HT-29 (cell line): Measurements from ENCODE around the gene SLC37A1. TPM values are rescaled to one million over a fixed set of nuclear protein-coding genes. Genes with fewer than 3 reads are reported as not detected.

ENCODE experiments used
- DNase-seq: peaks from one replicate; pipeline ENCODE4 v3.0.0-alpha.2; 2015; ENCODE audit warnings: low spot score
- total RNA-seq: library from RNA; depleted of rRNA; stranded (reverse); fragments of >200 nt; shearing (Covaris generic); gene quantifications from 2 replicates; pipeline ENCODE4 v1.2.3, GENCODE V29; 2014

SLC37A1 gene
- total RNA-seq, 1 experiment from 2014 or later: 102 TPM

- DNase-seq: no peak
Observed at GRCh38 chr21:42543106-42543847, 29.6 kb downstream of the SLC37A1 start.

DNA sequence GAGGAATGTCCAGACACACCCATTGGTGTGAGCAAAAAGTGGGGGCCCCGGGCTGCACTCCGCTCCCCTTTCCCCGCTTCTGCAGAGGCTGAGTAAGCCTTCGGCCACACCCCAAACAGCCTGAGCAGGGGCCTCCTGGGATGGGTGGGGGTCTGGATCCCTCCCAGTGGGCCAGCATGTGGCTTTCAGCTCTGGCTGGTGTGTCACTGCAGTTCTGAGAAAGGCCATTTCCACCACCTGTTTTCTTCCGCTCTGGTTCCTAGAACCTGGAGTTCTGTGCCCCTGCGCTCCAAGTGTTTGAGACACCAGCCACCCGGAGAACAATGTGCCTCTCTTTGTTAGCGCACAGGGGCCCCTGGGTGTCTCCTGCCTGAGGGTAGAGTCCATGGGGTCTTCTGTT is 30.9 kb downstream of the SLC37A1 start:
- no peak for DNase-seq

DNA sequence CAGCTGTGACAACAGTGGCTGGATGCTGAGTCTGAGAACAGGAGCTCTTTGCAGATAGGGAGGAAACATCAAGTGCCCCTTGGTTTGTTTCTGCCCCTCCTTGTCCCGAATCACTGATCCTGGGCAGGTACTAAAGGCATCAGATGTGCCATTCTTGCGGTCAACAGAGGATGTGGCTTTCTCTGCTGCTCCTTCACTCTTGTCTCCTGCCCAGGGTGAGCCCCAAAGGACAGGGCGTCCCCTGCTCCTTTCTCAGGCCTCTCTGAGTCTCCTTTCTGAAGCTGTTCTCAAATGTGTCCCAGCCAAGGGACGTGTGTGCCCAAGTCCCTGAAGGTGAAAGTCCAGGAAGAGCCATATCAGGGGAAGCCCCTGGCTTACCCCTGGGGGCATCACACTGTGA is 31.7 kb downstream of the SLC37A1 start:
- no peak for DNase-seq

DNA sequence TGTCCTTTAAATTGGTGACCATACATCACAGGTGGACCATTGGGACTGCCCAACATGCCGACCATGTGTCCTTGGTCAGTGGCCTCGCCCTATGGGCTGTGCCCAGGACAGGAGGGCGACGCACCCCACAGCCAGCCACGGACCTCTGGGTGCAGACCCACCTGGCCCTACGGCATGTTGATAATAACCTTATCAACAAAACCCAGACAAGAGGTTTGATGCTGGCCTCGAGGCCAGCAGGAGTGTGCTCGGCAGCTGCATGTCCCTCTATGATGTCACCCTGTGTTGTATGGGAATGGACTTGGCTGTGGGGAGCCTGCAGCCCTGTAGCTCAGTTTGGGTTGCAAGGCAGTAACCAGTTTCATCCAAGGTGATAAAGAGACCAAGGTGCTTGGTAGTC is 32.1 kb downstream of the SLC37A1 start:
- no peak for DNase-seq

DNA sequence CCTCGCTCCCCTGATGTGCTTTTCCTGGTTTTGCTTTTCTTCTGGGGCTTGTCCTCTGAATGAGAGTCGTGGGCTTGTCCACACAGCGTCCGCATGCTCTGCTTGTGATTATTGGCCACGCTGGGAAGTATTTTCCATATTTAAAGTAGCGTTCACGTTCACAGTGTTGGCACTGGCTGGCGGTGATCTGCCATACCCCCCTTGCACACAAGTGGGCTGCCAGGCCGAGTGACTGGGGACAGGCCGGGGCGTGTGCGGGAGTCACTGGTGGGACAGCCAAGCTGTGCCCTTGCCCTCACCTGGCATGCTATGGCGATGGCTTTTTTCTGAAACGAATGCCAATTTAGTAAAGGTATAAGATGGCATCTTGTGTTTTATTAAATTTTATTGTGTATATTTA is 32.8 kb downstream of the SLC37A1 start:
- DNase-seq: no peak

- DNase-seq: no peak
Observed at GRCh38 chr21:42547001-42547905, 33.6 kb downstream of the SLC37A1 start.

DNA sequence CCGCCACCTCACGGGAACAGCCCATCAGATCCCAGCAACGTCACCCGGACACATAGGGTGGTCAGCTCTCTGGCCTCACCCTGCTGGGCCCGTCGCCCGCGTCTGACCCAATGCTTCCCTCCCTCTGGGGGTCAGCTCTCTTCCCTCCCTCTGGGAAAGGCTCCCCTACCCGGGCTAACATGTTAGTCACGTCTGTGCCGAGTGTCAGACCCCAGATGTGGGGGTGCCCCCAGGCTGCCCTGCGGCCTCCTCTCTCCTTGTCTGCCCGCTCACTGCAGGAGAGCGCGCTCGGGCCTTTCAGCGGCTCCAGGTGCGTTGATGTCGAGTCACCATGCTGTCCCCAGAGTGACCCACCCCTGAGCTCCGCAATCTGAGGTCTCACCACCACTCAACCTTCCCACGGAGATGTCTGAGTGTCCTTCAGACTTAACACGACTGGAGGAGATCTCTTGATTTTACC is 34.3 kb downstream of the SLC37A1 start:
- DNase-seq: no peak

- DNase-seq: no peak
Observed at GRCh38 chr21:42548687-42549406, 35.2 kb downstream of the SLC37A1 start.

DNA sequence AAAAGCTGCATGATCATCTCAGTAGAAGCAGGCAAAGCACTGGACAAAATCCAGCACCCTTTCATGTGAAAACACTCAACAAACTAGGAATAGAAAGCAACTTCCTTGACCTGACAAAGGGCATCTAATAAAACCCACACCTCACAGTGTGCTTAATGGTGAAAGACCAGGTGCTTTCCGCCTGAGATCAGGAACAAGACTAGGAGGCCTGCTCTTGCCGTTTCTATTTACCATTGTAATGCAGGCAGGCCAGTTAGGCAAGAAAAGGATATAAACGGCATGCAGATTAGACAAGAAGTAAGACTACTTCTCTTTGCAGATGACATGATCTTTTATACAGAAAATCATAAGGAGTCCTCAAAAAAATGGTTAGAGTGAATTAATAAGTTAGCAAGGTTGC is 37.2 kb downstream of the SLC37A1 start:
- no peak for DNase-seq

DNA sequence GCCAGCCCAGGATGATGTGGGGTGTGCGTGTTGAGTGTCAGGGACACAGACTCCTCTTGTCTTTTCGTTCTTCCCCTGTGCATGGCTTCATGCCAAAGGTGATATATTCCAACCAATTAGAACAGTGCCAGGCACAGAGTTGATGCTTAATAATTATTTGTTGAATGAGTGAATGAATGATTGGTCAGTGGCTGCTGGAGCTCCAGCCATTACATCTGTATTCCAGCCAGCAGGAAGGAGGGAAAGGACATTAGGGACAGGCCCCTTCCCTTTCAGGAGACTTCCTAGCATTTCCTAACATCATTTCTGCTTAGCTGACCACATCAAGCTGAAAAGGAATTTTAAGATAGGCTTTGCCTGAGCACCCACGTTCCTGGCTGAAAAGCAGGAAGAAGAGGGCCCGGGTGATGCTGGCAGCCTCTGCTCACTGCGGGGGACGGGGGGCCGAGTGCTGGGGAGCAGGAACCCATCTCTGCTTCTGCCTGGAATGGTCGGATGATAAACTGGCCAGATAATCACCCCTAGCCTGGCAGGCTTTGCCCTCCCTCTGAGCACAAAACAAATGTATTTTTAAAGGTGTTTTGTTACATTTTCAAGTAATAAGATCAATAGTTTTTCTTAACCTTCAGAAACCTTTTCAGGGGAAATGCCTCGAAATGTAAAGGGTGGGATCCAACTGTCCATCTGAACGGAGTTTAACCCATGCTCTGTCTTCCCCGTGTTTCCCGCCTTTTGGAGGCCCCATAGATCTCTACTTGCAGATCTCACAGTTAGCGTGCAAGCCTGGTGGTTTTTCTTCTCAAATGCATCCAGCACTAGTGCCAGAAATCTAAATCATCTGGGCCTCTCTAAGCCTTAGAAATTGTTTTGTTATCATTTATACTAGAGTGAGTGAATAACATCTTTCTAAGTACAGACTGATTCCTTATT is 39.0 kb downstream of the SLC37A1 start:
- DNase-seq: no peak

- DNase-seq: no peak
Observed at GRCh38 chr21:42553435-42553834, 39.8 kb downstream of the SLC37A1 start.

- no peak for DNase-seq
Observed at GRCh38 chr21:42554251-42554961, 40.8 kb downstream of the SLC37A1 start.

DNA sequence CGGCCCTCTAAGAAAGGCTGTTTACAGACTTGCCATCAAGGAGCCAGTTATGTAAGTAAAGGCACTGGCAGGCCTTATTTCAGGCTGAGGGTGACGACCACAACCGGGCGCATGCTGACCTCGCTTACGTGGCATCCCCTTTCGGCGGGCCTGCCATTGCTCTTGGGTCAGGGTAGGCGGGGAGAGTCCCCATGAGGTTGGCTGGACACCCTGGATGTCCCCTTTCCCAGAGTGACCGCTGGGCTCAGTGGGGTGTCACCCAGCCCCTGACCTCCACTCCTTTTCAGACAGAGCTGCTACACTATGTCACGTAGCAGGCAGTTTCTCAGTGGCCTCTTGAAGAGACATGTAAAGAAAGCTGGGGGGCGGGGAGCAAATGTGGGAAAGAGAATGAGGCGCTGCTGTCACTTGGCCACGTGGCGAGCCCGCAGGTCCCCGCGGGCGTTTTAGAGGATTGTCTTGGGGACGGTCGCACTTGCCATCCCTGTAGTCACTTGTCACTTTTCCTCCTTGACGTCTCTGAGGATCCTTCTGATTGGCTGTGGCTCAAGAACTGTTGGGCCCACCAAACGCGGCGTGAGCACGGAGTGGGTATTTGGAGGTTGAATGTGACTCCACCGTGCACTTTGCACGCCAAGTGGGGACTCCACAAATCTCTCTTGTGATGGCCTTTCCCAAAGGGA is 42.2 kb downstream of the SLC37A1 start:
- DNase-seq: no peak

DNA sequence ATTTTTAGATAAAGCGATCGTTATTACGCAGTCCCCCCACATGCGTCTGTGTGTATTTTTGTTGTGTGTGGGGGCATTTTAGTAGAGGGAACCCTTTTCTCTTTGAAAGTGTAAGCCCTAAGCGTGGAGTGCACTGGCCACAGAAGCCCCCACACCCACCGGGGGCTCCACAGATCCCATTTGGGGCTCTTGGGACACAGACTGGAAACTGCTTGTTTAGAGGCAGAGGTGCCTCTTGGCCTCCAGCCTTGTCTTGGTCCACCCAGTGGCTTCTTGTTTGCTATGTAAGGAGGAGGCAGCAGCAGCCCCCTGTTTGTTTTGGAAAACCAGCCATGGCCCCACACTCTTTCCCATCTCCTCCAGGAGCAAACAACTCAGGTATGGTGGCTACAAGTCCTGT is 42.8 kb downstream of the SLC37A1 start:
- no peak for DNase-seq

- DNase-seq: no peak
Observed at GRCh38 chr21:42556960-42557359, 43.3 kb downstream of the SLC37A1 start.

DNA sequence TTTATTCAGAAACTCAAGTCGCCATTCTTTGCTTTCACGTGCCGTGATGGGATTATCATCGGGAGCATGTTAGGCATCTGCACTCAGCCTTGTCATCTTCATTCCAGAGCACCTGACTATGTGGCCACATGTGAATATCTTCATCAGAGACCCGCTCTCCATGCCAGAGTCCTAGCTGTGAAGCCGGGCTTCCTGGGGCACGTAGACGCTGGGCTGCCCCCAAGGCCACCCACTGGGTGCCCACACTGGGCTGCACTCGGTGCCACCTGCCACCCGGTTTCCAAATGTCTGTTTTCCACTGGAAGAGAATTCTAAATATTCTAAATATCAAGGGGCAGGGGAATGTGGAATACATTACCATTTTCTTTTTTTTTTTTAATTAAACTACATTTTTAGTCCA is 43.8 kb downstream of the SLC37A1 start:
- DNase-seq: no peak

- DNase-seq: no peak
Observed at GRCh38 chr21:42558368-42558767, 44.7 kb downstream of the SLC37A1 start.

DNA sequence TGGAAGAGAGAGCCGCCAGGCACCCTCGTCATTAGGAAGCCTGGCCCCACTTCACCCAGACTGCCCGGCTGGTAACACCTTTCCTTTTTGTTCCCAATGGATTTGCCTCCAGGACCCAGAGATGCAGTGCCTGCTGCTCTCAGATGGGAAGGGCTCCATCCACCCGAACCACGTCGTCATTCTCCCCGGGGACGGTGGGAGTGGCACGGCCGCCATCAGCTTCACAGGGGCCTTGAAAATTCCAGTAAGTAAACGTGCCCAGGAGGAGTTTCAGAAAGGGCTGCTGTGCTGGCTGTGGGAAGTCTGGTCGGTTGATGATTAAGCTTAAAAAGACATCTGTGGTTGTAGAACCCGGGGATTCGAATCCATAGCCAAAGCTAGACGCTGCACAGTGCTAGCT is 45.2 kb downstream of the SLC37A1 start:
- DNase-seq: no peak

DNA sequence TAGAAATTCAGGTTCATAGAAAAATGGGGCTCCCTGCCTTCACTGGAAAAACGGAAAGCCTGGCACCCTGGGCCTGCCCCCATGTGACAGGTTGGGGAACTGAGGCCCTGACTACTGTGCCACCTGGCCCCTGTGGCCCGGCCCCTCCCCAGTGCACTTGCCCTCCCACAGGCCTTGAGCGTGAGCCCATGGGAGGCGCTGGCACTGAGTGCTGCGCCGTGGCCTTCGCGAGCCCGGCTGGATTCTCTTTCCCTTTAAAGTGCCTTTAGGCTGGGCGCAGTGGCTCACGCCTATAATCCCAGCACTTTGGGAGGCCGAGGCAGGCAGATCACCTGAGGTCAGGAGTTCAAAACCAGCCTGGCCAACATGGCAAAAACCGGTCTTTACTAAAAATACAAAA is 45.7 kb downstream of the SLC37A1 start:
- no peak for DNase-seq
